HG03521 (cell line): ENCODE results near the gene GDNF.

Experiments
- ATAC-seq: cut with Tn5 transposase; IDR thresholded peaks from one replicate; pipeline ENCODE4 v1.9.1; 2021; ENCODE audit warnings: mild to moderate bottlenecking, moderate library complexity; ENCODE audit not compliant: unreplicated experiment

The GDNF gene

DNA sequence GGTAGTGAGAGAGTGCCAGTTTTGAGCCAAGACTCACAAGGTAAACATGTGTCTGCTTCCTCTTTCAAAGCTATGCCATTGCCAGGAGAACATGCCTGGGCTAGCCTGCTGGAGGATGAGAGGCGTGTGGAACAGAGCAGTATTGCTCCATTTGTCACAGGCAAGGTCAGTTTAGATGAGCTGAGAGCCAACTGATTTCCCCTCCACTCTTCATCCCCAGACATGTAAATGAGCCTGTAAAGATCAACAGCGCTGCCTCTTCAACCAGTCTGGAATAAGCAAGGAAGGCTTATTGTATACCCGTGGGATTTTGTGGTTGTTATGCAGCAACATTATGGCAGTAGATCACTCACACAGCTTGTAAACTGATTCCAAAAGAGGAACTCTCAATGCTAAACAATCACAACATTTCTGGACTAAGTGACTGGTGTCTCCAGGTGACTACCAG is 8.2 kb upstream of the GDNF start:
- no peak for ATAC-seq

GRCh38 chr5:37846786-37847310 is 7.0 kb upstream of the GDNF start:
- ATAC-seq = no peak

DNA sequence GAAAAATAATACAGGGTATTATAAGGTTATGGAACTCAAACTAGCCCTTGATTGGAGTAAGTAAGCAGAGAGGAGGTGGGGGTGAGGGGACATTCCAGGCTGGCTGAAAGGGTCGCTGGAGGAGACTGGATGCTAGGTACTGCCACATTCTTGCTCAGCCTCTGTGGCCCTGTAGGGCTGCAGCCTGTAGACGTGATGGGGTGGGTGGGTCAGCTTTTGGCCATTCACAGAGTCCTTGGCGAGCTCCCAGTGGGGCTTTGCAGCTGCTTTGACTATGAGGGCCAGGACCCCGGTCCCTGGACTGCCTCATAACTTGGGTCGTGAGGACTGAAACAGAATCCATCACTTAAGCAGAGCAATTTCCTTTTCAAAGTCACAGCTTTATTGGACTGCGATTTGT is 4.2 kb upstream of the GDNF start:
- ATAC-seq = no peak

GRCh38 chr5:37842048-37842447 is 2.2 kb upstream of the GDNF start:
- ATAC-seq = no peak

DNA sequence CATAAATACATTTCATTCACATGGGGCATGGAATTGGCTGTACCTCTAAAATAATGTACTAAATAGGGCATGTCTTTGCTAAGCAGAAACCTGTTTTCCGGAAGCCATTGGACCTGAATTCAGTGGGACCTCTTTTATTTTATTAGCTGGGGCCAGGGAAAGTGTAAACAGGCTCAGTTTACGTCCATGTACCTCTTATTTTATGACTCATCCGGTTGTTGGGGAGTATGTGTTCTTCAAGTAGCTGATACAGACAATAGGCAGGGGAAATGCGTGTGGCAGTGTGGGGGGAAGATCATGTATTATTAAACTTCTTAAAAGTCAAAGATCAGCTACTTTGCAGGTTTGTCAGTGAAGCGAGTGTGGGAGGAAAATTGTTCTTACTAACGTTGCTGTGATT is 1.4 kb upstream of the GDNF start:
- no peak for ATAC-seq

DNA sequence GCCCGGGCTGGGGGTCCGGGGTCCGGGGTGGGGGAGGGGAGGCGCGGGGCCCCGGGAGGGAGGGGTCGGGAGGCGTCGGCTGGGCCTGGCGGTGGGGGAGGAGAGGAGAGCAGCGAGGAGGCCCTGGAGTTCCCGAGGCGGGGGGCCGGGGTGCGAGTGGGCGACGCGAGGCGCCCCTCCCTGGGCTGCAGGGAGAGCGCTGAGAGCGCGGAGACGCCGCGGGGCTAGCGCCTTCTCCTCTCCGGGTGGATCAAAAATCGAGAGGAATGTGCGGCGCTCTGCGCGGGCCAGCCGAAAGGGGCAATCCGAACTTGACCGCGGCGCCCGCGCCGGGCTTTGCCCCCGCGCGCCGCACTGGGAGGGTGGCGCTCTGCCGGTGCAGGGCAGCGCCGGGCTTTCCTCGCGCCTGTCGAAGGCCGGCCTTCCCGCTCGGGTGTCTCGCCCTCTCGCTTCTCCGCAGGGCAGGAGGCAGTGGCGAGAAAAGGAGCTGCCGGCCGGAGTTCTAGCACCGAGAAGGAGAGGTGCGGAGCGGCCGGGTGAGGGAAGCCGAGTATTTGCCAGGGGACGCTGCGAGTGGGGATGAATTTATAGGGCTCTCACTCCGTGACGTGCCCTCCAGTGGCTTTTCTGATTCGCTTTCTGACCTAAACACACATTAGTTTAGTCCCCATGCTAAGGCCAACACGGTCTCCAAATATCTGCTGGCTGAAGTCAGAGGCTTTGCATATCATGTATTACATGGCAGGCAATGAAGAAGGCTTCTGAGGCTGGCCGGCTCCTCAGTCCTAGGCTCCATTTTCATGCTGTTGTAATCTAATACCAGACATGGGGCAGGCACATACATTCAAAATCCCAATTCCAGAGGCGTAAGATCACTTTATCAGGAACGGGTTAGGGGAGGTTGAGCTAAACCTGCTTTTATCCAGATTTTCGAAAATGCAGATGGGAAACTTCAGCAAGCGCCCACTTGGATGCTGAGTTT is 503 bp upstream of the GDNF start:
- ATAC-seq = no peak

DNA sequence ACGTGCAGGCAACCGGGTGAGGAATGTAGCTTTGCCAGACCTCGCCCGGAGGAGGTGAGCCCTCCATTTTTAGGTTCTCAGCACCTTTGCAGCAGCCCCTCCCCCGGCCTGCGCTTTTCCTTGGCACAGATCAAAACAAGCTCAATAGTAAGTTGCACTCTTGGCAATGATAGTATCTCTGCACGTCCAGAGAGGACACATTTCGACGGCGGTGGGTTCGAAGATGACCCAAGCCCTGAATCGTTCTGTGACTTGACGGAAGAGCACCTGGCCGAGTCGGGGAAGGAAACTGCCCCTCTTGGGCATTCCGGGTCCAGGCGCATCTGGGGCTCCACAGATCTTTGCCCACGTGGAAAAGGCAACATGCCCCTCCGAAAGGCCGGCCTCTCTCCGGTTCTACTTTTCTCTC is 904 bp downstream of the GDNF start:
- no peak for ATAC-seq

GRCh38 chr5:37838152-37838932 is 1.5 kb downstream of the GDNF start:
- ATAC-seq = no peak

DNA sequence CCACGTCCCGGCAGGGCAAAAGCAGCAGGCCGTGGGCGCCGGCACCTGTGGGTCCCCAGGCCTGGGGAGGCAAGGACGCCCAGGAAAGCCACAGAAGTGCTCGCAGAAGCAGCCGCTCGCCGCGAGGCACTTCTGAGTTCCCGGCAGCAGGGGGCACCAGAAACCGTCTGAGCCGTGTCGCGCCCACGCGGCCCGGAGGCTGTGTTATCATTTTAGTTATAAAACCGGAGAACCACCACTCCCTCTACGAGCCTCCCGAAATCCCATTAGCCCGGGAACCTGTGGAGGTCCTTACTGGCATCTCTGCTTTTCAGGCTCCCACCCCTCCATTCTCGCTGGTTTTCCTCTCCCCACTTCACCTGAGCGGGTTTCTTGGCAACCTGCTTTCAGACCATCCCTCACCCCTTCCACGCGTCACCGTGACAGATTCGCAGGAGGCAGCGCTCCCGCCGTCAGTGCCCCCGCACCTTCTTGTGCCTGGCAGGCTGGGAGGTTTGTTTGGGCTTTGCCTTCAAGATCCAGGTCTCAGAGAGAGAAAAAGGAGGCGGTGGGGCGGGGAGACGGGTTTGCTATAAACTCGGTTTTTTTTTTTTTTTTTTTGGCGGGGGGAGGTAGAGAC is 2.3 kb downstream of the GDNF start:
- peak; percentile 84 for ATAC-seq

GRCh38 chr5:37836592-37837413 is 3.0 kb downstream of the GDNF start:
- peak; percentile 12 for ATAC-seq

DNA sequence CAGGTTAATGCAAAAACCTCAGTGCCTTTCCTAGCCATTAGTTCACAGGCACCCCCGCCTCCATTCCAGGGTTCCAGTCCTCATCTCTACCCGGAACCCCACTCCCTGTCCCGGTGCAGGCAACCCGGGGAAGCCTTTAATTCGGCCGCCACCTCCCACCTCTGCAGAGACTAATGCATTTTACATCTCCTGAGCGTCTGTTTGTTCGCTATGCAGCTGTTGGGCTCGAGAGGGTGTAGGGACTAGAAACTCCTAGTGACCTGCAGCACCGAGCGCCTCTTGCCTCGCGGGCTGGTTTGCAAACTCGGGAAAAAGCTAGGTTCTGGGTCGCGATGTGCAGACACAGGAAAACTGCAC is 3.6 kb downstream of the GDNF start:
- no peak for ATAC-seq

DNA sequence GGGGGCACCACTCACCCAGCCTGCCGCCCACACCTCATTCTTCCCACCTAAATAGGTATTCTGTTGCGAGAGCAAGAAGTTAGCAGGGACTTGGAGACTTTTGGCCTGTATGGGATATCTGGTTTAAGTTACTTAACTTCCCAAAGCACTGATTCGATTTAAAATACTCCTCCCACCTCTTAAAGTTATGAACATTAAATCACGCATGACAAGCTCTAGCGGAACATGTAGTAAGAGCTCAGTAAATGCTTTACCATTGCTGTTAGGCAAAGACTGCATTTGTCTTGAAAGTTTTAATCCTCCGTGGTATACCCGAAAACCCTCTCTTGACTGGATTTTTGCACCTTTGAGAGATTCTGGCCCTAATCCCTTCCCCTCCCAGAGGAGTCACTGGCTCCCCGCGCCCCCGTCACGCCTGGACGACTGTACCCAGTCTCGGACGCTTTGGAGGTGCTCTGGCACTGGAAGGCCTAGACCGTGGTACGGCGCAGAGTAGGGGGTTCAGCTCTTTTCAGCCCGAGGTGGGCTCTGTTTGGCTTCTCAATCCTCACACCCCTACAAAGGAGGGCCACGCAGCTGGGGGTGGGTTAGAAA is 4.4 kb downstream of the GDNF start:
- no peak for ATAC-seq

DNA sequence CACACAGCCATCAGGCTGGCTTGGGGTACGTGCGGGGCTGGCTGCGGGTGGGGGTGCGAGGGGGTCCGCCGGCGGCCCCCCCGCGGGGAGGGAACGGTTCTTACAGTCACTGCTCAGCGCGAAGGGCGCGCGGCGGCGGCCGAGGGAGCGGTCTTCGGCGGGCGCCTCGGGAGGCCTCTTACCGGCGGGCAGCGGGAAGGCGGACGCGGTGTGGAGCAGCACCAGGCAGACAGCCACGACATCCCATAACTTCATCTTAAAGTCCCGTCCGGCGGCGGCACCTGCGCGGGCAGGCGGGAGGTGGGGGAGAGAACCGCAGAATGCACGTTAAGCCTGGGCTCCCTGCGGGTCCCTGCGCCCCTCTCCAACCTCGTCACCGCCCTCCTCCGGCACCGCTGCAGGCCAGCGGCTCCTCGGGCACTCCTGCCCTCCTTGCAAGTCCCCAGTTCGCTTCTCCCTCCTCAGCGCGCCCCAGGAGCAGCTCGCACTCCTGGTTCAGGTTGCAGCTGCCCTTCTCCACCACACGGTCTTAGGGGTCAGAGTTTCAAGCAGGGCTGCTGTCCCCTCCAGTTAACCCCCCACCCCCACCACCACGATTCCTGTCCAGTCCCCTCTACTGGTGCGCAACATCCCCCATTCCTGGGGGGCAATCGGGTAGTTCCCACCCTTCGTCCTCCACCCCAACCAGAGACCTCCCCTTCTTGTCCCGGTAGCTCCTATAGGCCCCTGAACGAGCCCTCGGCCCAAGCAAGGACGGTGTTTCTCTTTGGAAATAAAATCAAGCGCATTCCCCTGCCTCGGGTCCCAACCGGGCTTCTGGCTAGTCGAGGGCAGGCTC is 5.1 kb downstream of the GDNF start:
- ATAC-seq = no peak

DNA sequence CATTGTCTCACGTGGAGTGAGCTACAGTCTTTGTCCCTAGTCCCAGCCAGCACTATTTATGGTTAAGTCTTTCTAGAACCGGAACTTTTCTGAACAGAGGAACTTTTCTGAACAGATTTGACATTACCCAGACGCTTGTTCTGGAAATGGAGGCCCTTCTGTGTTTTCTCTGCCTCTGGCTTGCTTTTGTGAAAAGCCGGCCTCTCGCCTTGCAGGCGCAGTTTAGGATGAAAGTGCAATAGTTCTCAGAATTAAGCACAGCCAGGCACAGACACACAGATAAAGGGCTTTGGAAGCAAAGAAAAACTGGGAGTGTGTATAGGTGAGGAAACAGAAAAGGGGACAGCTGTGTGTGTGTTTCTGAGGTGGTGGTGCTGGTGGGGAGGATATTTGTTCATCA is 5.9 kb downstream of the GDNF start:
- ATAC-seq = no peak

DNA sequence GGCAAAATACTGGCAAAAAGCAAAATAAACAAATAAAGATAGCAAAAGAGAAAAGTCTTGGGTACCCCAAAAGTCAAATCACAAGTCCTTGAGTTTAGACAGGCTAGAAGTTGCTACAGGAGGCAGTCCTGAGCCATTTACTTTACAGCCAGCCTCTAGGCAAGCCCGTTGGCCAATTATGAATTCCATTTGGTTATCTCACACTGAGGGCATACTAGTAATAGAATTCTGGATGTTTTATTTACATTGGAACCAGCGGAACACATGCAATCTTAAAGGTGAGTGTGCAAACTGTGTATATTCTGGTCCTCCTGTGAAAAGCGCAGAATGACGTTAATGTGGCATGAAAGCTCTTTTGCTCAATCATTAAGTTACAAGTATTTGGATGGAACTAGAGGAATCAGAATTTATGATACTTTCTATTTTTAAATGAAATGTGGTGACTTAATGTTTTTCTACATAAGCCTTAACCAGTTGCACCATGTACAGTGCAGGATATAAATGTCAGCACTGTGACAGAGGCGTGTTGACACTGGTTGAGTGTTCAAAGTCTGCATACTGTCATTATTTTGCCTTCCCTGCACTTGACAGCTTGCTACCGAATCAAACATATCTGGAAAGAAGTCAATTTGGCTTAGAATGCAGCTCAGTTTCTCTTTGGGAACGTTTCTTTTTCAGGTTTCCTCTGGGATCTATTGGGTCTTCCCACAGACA is 7.9 kb downstream of the GDNF start:
- ATAC-seq = no peak

- ATAC-seq = no peak
Observed at GRCh38 chr5:37830348-37830747, 9.5 kb downstream of the GDNF start.

GRCh38 chr5:37825334-37825915 is 14.4 kb downstream of the GDNF start:
- no peak for ATAC-seq
